RPMI8226 (cell line): ENCODE data around the gene FBXO31.

Source experiments
- DNase-seq: peaks from one replicate; pipeline ENCODE4 v3.0.0-alpha.2; 2015

The FBXO31 gene

DNA sequence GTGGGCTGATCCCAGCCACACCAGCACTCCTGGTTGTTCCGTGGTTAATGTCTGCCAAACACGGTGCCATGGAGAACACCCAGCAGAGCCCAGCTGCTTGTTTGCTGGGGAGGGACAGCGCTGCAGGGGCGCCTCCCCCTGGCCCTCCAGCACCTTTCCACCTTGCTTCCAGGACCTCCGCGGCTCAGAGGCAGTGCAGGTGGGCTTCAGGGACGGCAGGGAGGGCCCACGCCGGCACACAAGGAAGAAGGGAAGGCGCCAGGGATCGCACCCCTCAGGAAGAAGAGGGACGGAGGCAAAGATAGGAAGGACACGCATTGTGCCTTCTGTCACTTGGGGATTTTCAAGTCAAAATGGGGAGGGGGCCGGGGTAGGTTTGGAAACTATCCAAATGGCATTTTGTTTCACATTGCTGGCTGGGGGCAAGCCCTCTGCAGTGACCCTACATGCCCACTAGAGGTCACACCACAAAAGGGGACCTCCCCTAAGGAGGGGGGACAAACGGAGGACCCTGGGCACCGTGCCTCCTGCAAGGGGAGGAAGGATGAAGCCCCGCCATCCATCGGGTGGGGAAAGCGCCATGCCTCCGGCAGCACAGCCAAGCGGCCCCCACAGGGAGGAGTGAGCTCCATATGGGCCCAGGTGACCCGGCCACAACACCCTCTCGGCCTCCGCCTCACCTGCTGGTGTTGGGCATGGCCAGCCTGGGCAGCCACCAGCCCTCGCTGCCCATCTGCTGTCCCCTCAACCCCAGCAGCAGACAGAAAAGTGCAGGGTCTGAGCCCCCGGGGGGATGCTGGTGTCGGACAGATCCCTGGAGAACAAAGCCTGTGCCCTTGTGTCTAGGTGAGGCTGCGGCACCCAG, 58.9 kb downstream of the FBXO31 start:
- peak; percentile 22 for DNase-seq

GRCh38 chr16:87323727-87324410, 59.7 kb downstream of the FBXO31 start:
- DNase-seq = no peak

GRCh38 chr16:87322833-87323726, 60.5 kb downstream of the FBXO31 start:
- no peak for DNase-seq

DNA sequence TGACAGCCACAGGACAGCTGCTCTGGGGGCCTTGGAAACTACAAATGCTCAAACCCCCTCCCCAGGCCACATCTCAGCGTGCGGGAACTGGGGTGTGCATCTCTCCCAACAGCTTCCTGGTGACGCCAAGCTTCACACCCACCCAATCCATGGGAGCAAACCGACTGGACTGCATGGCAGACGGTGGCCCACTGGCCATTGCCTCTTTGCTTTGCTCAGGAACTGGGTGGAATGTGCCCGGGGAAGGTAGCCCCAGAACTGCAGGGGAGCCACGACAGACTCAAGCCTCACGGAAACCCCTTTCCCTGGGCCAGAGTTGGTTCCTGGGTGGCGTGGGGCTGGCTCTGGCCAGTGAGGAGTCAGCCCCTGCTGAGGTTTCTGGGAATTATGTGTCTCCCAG, 61.2 kb downstream of the FBXO31 start:
- DNase-seq = no peak

DNA sequence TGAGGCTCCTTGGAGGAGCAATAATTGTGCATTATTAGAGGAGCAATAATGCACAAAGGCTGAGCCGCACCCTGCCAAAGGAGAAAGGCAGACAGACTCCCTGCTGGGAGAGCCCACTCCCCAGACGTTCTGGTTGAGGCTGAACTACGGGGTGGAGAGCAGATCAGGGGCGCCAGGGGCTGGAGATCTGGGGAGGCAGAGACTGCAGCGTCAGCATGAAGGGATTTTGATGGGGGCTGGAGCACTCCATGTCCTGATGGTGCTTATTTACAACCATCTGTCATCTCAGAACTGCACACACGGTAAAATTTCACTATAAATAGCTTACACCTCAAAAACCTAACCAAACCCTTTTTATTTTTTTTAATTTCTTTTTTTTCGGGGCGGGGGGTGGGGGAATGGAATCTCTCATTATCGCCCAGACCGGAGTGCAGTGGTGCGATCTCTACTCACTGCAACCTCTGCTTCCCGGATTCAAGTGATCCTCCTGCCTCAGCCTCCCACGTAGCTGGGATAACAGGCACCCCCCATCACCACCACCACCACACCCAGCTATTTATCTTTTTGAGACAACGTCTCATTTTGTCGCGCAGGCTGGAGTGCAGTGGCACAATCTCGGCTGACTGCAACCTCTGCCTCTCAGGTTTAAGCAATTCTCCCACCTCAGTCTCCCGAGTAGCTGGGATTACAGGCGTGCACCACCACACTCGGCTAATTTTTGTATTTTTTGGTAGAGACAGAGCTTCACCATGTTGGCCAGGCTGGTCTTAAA, 62.1 kb downstream of the FBXO31 start:
- no peak for DNase-seq

GRCh38 chr16:87320510-87321227, 62.9 kb downstream of the FBXO31 start:
- no peak for DNase-seq

GRCh38 chr16:87319997-87320491, 63.5 kb downstream of the FBXO31 start:
- no peak for DNase-seq

DNA sequence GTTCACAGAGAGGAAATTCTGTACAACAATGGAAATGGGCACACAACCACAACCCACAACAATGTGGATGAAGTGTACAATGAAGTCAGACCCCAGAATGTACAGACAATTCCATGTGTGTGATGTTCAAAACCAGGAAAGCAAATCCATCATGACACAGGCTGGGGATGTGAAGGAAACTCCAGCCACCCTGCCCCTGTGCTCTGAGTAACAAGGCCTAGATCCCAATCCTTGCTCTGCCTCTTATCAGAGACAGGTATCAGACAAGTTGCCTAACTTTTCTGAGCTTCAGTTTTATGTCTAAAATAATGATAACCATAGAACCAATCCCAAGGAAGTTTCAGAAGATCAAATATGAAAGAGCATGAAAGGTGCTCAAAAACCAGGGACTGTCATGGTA, 64.6 kb downstream of the FBXO31 start:
- DNase-seq = no peak

DNA sequence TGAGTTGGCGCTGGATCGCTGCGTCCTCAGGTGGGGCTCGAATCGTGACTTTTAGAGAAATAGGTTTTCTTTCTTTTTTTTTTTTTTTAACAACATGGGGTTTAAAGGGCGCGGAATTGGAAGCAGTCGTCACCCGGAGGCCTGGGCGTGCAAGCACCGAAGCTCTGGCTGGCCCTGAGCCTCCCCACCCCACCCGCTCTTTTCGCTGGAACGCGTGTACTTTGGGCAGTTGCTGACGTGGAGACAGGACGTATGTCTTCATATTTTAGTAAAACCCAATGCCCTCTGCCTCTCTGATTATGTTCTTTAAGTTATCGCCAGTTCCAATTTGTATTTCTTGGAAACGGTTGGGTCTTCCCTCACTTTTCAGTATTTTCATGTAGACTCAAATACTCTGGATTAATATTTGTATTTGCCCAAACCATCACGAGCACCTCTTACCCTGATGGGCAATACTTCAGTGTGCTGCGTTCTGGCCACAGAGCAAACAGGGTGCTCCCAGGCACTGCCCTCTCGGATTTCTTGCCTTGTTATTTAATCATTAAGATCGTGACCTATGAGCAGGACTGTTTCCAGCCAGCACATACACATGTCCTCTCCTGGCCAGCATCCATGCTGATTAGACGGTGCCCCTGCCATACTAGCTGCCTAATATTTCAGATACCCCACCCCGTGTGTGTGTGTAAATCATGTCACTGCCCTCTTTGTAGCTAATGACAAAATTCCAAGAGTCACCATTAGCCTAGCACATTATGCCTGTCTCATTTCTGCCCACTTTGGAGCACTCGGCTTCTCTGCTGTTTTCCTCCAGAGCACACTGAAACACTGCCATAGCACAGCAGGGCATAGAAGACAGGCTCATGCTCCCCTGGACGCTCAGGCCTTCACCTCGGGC, 65.6 kb downstream of the FBXO31 start:
- DNase-seq = peak; percentile 59

DNA sequence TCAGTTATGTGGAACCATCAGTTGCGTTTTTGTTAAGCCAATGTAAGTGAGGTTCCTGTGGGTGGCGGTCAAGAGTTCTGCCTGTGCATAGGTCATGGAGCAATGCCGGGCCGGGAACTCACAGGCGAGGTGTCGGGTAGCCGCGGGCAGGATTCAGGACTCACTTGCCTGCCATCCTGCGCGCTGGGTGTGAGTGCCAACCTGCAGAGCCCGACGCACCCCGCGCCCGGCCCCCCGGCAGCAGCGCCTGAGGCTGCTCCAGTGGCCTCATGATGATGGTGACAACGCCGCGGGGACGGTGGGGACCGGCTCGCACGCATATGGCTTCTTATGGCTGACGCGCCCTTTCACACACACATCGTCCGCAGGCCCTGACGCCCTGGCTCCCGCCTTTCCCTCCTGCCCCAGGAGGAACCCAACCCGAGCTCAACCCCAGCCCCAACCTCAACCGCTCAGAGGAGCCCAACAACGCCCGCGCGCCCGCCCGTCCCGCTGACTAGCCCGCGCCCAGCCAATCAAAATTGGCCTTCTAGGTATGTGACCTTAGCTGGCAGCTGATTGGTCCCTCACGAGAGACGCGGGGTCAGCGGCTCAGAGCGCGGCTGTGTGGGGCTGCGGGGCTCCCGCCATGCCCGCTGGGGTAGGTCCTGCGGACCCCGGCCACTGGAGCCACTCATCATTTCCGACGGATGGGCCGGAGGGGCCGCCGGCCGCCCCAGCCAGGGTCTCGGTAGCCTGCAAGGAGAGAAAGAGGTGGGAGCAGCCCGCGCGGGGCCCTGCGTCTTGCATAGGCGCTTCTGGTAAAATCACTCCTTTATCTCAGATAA, 66.4 kb downstream of the FBXO31 start, which contains the start of gene C16orf95:
Gene C16orf95, minus strand, starts transcription at position 470 of the 827 bp plus-strand sequence. Its CDS starts 150 bp downstream, at position 320.
- DNase-seq = peak; percentile 93

DNA sequence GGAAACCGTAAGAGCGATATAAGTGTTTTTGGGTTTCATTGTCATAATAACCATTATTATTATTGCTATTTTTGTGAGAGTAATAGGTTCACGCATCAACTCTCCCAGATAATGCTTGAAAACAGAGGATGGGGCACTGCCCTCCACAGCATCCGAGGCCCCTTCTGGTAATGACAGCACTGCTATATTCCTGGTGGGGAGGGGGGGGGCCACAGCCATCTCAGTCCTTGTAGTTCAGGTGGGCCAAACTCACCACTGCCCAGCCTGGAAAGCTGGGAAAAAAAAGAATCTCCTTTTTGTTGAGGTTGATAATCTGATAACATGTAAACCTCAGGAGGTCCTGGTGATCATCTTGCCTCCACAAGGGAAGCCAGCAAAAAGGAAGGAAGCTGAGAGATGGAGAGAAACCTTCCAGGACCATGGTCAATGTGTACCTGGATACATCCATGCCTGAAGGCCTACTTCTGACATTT, 67.1 kb downstream of the FBXO31 start:
- no peak for DNase-seq

DNA sequence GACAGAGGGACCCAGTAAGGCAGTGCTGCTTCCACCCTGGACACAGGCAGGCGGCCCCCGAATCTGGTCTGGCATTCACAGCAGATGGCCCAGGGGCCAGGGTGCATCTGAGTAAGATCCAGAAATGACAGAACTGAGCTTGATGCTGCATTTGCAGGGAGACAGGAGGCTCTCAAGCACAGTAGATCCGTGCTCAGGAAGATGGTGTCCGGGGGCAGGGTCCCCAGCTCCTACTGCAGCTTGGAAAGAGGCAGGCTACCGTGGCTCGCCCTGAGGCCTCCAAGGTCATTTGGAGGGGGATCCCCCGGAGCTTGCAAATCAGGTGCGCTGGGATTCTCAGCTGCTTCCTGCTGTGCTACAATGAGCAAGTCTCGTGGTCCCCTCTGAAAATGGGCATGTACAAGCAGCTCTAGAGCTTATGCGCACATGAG, 68.6 kb downstream of the FBXO31 start:
- DNase-seq = no peak

DNA sequence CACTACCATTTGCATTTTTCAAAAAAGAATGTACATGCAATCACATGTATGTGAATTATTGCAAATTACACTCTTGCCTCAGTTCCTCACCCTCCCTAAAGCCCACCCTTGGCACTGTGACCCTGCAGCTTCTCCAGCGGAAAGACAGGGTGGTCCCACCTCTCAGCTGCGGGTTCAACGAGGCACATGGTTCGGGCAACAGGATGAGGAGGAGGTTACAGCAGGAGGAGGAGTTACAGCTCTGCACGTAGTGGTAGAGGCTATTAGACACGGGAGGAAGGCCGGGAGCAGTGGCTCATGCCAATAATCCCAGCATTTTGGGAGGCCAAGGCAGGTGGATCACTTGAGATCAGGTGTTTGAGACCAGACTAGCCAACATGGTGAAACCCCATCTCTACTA, 71.6 kb downstream of the FBXO31 start:
- no peak for DNase-seq

GRCh38 chr16:87311387-87311786, 72.2 kb downstream of the FBXO31 start:
- no peak for DNase-seq

DNA sequence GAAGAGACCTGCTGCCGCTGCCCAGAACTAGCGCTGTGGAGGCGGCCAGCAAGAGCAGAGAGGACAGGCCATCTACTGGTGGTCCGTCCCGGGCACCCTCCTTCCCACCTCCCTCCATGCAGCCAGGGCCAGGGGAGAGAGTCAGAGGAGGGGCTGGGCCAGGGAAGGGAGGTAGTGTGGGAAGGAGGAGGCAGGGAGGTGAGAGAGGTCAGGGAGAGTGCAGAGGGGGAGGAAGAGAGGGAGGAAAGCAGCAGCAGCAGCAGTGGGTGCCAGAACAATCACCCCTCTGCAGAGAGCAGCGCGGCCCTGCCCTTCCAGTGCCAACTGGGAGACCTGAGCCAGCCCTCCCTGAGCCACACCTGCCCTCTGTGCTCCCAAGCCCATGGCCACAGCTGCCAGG, 73.0 kb downstream of the FBXO31 start:
- no peak for DNase-seq

- no peak for DNase-seq
Measured at GRCh38 chr16:87309620-87310525, 73.7 kb downstream of the FBXO31 start.

DNA sequence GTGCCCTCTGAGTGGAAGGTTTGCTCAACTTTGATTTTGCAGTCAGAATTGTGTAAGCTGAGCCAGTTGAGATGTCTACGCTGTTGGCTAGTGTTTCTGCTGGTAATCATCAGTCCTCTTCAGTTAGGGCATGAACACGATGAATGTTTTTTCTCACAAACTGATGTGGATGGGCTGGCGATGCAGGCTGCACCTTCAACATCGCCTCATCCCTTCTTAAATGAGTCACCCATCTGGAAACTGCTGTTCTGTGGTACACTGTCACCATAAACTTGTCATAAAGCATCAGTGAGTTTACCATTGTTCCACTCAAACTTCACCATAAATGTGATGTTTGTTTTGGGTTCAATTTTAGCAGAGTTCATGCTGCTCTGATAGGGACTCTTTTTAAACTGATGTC, 74.8 kb downstream of the FBXO31 start:
- no peak for DNase-seq

GRCh38 chr16:87306516-87306915, 77.1 kb downstream of the FBXO31 start:
- DNase-seq = no peak
